GM19395 (cell line): ENCODE results near the gene PTPRN2.

ENCODE experiments used
- ATAC-seq: cut with Tn5 transposase; IDR thresholded peaks from one replicate; pipeline ENCODE4 v1.9.1; 2021; ENCODE audit warnings: mild to moderate bottlenecking, moderate library complexity; ENCODE audit not compliant: unreplicated experiment

Gene PTPRN2

GRCh38 chr7:157537056-157537455 is 1050.6 kb downstream of the PTPRN2 start:
- no peak for ATAC-seq

- ATAC-seq, result no peak
These were observed 1055.6 kb downstream of the PTPRN2 start for GRCh38 chr7:157532068-157532467.

GRCh38 chr7:157529768-157530560 is 1057.7 kb downstream of the PTPRN2 start:
- ATAC-seq, result no peak

GRCh38 chr7:157528785-157529341 is 1058.8 kb downstream of the PTPRN2 start:
- no peak for ATAC-seq

- no peak for ATAC-seq
These were observed 1059.9 kb downstream of the PTPRN2 start for GRCh38 chr7:157527686-157528085.

GRCh38 chr7:157526913-157527634 is 1060.5 kb downstream of the PTPRN2 start:
- ATAC-seq, result no peak

GRCh38 chr7:157526005-157526912 is 1061.4 kb downstream of the PTPRN2 start:
- ATAC-seq, result no peak

GRCh38 chr7:157525491-157525915 is 1062.1 kb downstream of the PTPRN2 start:
- ATAC-seq, result no peak

GRCh38 chr7:157524731-157525130 is 1062.9 kb downstream of the PTPRN2 start:
- ATAC-seq, result no peak

- no peak for ATAC-seq
These were observed 1063.7 kb downstream of the PTPRN2 start for GRCh38 chr7:157523766-157524421.

GRCh38 chr7:157523371-157523765 is 1064.3 kb downstream of the PTPRN2 start:
- no peak for ATAC-seq

GRCh38 chr7:157522954-157523353 is 1064.7 kb downstream of the PTPRN2 start:
- no peak for ATAC-seq

GRCh38 chr7:157522189-157522588 is 1065.4 kb downstream of the PTPRN2 start:
- no peak for ATAC-seq

- ATAC-seq, result no peak
These were observed 1065.9 kb downstream of the PTPRN2 start for GRCh38 chr7:157521752-157522151.

- no peak for ATAC-seq
These were observed 1066.4 kb downstream of the PTPRN2 start for GRCh38 chr7:157521061-157521731.

- ATAC-seq, result peak; percentile 98
These were observed 1067.4 kb downstream of the PTPRN2 start for GRCh38 chr7:157520249-157520648.

- peak; percentile 3 for ATAC-seq
These were observed 1067.8 kb downstream of the PTPRN2 start for GRCh38 chr7:157519798-157520244.

GRCh38 chr7:157519246-157519645 is 1068.4 kb downstream of the PTPRN2 start:
- ATAC-seq, result no peak

GRCh38 chr7:157518514-157519175 is 1069.0 kb downstream of the PTPRN2 start:
- ATAC-seq, result no peak
